GM19239 (cell line): ENCODE measurements around the gene STIM2.
"Not testable (repeated sequence)": the region's sequence is repeated elsewhere in the genome, so short reads cannot be mapped to it uniquely, and the experiment has no call there.

Experiments
- DNase-seq: peaks from one replicate; pipeline ENCODE4 v3.0.0; 2011; ENCODE audit warnings: low spot score; ENCODE audit not compliant: insufficient read length
- FAIRE-seq: peaks from 2 replicates; lab custom pipeline; 2011; peaks lifted over from hg19 to GRCh38; lab: Jason Lieb, UNC

Gene STIM2

DNA sequence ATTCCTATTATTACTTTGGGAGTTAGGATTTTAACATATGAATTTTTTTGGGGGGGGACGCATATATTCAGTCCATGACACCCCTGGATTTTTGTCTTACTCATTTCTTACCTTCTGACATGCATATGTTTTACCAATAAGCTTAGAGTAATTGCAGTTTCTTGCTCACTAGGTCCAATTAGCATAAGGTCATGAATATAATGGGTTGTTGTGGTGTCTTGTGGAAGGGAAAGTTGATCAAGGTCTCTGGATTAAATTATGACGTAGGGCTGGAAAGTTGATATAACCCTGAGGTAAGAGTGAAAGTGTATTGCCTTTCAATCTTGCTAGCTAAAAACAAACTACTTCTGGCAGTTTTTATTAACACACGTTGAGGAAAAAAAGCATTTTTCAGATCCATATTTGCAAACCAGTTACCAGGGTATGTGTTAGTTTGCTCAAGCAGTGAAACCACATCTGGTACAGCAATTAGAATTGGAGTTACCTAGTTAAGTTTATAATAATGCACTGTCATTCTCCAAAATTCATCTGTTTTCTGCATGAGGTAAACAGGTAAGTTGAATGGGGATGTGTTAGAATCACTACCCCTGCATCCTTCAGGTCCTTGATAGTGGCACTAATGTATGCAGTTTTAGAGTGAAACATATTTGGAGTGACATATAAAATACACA is 32.0 kb downstream of the STIM2 start:
- FAIRE-seq: no peak

DNA sequence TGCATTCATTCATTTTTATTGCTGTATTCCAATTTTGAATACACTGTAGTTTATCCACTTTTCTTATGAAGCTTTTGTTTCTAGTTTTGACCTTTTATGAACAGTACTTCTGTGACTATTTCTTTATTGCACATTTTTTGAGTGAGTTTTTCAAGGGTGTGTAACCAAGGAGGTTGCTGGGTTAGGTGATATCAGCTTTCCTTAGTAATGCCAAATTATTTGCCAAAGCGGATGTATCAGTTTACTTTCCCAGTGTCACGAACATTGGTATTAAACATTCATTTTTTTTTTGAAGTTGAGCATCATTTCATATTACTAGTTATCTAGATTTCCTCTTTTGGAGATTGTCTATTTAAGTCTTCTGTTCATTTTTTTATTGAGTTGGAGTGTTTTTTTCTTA is 32.9 kb downstream of the STIM2 start:
- FAIRE-seq: no peak
- no peak for DNase-seq

More for the DNA sequence above, 32.0 kb downstream of the STIM2 start:
- DNase-seq: no peak

DNA sequence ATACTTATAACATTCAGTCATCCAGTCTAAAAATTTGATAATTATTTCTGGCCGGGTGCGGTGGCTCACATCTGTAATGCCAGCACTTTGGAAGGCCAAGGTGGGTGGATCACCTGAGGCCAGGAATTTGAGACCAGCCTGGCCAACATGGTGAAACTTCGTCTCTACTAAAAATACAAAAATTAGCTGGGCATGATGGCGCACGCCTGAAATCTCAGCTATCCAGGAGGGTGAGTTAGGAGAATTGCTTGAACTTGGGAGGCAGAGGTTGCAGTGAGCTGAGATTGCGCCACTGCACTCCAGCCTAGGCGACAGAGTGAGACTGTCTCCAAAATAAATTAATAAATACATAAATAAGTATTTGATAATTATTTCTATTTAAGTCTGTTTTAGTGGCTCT is 34.2 kb downstream of the STIM2 start:
- FAIRE-seq, DNase-seq: not testable (repeated sequence)

DNA sequence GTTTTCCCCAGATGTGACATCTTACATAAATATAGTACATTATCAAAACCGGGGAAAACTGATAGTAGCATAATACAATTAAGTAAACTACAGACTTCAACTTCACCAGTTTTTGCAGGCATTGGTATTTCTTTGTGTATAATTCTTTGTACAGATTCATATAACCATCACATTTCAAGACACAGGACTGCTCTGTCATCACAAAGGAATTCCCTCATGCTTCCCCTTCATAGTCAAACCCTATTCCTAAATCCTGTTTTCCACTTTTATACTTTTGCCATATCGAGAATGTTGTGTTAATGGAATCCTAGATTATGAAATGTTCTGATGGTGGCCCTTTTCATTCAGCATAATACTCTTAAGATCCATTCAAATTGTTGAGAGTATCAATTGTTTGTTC is 36.0 kb downstream of the STIM2 start:
- DNase-seq (no peak), FAIRE-seq (no peak)

- no peak for DNase-seq
- peak; percentile 65 for FAIRE-seq
Observed at GRCh38 chr4:26899991-26900390, 39.4 kb downstream of the STIM2 start.

GRCh38 chr4:26900765-26901164 is 40.1 kb downstream of the STIM2 start:
- no peak for FAIRE-seq
- DNase-seq: no peak

DNA sequence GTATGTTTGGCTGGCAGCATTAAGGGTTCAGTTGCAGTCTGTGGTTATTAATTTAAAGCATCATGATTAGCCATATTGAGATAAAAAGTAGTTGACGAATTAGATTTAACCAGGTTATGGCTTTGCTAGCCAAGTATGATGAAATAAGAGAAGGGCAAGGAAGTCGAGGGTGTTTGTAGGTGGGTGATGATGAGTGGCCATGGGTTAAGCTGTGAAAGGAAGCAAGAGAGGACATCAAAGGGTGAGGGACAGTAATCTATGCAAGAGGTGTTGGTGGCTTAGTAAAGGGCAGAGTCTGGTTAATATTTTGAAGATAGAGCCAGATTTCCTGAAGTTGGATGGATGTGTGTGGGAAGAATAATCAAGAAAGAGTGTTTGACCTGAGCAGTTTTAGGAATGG is 44.5 kb downstream of the STIM2 start:
- no peak for FAIRE-seq
- no peak for DNase-seq

GRCh38 chr4:26907731-26908599 is 47.3 kb downstream of the STIM2 start:
- DNase-seq (no peak), FAIRE-seq (no peak)

DNA sequence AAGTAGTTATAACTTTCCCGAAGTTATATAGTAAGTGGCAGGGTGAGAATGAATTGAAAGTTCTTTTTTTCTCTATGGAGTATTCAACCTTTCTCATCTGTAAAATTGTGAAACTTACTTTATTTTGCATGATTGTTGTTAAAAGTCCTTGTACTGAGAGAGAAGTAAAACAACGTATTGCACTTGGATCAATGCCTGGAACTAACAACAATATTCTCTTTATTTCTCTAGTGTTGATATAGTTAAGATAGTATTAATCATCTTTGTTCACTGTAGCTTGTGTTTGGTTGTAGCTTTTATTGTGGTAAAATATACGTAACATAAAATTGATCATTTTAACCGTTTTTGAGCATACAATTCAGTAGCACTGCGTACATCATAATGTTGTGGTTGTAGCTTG is 48.7 kb downstream of the STIM2 start:
- no peak for DNase-seq
- FAIRE-seq: peak; percentile 64

DNA sequence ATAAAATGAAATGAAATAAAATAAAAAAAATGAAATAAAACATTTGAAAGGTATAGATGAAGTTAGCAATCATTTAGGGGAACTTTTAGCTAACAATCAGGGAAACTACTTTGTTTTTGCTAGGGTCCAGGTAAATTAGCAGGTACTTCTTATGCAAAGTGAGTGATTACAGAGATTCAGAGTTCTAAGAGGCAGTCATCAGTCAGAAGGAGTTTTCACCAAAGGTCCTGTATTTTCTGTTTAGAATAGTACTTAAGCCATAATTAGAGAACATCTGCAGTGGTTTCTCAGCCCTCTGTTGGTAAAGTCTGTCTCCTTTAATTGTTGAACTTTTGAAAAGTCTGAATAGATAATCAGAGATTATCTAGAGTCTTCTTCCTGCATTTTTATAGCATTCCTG is 50.6 kb downstream of the STIM2 start:
- FAIRE-seq: no peak
- DNase-seq: no peak

DNA sequence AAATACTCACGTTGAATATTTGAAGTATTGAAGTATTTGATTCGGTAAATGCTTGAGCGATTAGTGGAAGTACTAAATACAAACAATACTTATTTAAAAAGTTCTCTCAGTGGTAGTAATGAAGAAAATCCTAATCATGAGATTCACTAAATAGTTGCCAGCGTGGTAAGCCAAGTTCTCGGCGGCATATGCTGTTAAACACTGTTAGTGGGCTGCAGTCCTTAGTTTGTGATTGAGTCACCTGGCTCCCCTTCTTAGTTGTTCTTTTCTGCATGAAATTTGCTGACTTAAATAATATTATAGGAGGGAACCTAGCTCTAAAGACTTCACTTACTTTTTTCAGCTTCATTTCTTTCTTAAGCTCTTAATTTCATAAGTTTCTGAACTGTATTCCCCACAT is 51.4 kb downstream of the STIM2 start:
- DNase-seq (no peak), FAIRE-seq (no peak)

GRCh38 chr4:26912810-26913209 is 52.2 kb downstream of the STIM2 start:
- FAIRE-seq: no peak
- DNase-seq: no peak

DNA sequence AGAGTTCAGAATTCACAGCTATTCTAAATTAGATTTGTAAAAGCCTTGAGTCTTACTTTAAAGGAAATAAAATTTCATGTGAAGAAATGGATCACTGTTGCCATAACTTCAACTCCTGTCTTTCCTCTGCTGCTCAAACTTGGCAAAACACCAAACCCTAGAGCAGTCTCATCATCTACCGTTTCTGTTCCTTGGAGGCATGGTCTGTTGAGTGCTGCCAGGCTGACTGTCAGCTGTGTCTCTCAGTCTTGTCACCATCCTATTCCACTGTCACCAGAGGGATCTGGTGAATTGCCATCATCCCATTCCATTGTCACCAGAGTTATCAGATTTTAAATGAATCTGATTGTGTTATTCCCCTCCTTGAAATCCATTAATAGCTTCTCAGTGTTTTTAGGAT is 55.6 kb downstream of the STIM2 start:
- FAIRE-seq (peak; percentile 35), DNase-seq (no peak)

- no peak for DNase-seq
- FAIRE-seq: no peak
Observed at GRCh38 chr4:26930964-26931363, 70.3 kb downstream of the STIM2 start.

GRCh38 chr4:26931451-26931850 is 70.8 kb downstream of the STIM2 start:
- FAIRE-seq (no peak), DNase-seq (no peak)

DNA sequence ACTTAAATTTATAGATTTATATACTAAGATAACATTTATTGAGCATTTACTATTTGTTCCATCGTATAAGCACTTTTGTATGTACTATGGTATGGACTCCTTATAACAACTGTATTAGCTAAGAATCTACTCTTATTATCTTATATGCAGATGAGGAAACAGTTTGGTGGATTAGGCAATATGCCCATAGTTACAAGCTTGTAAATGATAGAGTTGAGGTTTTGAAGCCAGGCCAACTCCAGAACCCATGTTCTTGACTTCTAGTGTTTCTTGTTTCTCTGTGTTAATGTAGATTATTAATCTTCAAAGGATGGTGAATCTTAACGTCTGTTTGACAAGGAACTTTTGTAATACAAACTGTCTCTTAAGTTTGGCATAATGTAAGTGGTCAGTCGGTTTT is 71.3 kb downstream of the STIM2 start:
- no peak for DNase-seq
- no peak for FAIRE-seq

GRCh38 chr4:26935397-26935796 is 74.8 kb downstream of the STIM2 start:
- FAIRE-seq: no peak
- no peak for DNase-seq

DNA sequence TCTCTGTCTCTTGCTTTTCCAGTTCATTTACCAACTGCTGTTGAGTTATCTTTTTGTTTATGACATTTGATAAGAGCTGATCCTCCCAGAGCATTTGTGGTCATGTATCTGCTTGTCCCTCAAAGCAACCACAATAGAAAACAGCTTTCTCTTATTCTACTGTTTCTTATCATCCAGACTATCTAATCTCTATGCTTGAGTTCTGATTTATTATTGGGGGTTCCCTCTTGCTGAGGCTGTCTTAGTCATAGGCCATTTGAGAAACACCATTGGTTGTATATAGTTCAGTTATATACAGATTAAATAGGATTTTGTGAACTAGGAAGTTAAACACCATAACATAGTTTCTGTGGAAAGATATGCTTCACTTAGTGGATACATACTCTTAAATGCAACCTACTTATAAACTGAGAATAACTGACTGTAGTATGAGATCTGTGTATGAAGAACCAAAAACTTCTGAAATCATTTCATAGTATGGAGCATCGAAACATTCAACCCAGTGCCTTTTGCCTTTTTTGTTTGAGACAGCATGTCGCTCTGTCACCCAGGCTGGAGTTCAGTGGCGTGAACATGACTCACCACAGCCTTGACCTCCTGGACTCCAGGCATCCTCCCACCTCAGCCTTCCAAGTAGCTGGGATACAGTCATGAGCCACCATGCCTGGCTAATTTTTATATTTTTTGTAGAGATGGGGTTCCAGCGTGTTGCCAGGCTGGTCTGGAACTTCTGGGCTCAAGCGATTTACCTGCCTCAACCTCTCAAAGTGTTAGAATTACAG is 75.8 kb downstream of the STIM2 start:
- FAIRE-seq: no peak
- no peak for DNase-seq

- FAIRE-seq (peak; percentile 39), DNase-seq (no peak)
Observed at GRCh38 chr4:26937139-26937538, 76.5 kb downstream of the STIM2 start.

DNA sequence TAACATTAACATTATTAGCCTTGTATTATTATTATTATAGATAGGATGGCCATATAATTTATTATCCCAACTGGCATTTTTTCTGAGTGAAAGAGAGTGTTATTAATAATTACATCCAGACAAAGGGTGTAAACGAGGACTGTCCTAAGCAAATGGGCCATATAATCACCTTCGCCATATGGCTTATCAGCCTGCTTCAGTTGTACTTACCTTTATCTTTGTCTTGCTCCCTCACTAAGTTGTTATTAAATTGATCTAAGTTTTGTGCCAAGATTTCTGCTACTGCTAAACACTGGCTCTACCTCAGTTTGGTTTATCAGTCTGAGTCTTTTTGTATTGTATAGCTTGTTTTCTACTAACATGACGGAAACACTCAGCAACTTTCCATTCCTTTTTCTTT is 76.9 kb downstream of the STIM2 start:
- FAIRE-seq (no peak), DNase-seq (no peak)

DNA sequence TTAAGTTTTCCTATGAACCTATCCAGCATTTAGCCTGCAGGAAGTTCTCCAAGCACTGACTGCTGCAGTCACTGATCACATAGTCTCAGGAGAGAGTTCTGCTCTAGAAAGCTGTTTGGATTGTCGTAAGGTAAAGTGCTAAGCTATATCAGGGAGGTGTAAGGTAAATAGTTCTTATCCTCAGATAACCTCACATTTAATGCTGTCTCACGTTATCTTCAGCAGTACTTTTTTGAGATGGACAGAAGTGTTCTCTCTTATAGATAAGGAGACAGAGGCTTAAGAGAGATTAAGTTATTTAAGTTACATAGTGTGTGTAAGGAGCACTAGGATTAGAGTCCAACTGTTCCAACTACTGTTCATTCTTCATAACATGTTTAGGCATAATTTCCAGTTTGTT is 77.9 kb downstream of the STIM2 start:
- DNase-seq: no peak
- no peak for FAIRE-seq
